ENCODE results near the gene WSCD2. TPM values are rescaled to one million over a fixed set of nuclear protein-coding genes. Genes with fewer than 3 reads are reported as not detected.

Gene WSCD2
- total RNA-seq, 1 donor from 2014 or later, result 1.9 TPM

DNA sequence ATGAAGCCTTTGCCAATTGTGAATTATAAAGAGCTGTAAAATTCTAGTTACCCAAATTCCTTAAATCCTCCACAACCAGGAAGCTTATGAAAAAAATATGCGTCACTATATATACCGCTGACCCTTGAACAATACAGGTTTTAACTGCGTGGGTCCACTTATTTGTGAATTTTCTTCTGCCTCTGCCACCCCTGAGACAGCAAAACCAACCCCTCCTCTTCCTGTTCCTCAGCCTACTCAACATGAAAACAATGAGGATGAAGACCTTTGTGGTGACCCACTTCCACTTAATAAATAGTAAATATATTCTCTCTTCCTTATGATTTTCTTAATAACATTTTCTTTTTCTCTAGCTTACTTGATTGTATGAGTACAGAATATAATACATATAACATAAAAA, 167.9 kb downstream of the WSCD2 start:
- POLR2A ChIA-PET, result no interaction called here
- intact Hi-C loops (cut with micrococcal nuclease), result no loop called here
- H3K27ac Mint-ChIP-seq, result no peak overlapping the region
- ATAC-seq (ENCODE audit: low read depth), result no peak
- H3K4me1 Mint-ChIP-seq, result no peaks in the 10 kb centered on the region
- no peak for DNase-seq
- H3K9me3 Mint-ChIP-seq, result no peaks in the 10 kb centered on the region
- no peak overlapping the region for H3K4me3 Mint-ChIP-seq
- no peaks in the 10 kb centered on the region for H3K36me3 Mint-ChIP-seq (ENCODE audit: low read depth)
- TF ChIP-seq, protein P1, sequence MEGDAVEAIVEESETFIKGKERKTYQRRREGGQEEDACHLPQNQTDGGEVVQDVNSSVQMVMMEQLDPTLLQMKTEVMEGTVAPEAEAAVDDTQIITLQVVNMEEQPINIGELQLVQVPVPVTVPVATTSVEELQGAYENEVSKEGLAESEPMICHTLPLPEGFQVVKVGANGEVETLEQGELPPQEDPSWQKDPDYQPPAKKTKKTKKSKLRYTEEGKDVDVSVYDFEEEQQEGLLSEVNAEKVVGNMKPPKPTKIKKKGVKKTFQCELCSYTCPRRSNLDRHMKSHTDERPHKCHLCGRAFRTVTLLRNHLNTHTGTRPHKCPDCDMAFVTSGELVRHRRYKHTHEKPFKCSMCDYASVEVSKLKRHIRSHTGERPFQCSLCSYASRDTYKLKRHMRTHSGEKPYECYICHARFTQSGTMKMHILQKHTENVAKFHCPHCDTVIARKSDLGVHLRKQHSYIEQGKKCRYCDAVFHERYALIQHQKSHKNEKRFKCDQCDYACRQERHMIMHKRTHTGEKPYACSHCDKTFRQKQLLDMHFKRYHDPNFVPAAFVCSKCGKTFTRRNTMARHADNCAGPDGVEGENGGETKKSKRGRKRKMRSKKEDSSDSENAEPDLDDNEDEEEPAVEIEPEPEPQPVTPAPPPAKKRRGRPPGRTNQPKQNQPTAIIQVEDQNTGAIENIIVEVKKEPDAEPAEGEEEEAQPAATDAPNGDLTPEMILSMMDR (IDR thresholded peaks at IDR 0.05), result no peak
- CTCF ChIA-PET, result no interaction called here
- H3K27me3 Mint-ChIP-seq, result peaks cover 6% of the 10 kb centered on the region

DNA sequence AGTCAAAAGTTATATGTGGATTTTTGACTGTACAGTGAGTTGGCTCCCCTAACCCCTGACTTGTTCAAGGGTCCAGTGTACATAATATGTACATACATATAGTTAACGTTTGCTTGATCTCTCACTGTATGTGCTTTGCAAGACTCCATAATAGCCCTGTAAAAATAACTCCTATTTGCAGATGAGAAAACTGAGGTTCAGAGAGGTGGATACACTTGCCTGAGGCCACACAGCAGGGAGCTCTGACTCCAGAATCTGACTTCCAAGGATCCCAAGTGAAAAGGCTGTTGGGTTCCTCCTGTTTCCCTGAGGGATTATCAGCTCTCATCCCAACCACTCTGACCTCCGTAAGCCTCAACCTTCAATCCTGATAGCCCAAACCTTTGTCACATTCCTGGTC, 168.3 kb downstream of the WSCD2 start:
- Mint-ChIP-seq H3K27ac (no peak overlapping the region), H3K4me3 (no peak overlapping the region), H3K4me1 (no peaks in the 10 kb centered on the region), H3K36me3 (ENCODE audit: low read depth) (no peaks in the 10 kb centered on the region), H3K27me3 (peaks cover 6% of the 10 kb centered on the region), H3K9me3 (no peaks in the 10 kb centered on the region)
- DNase-seq, result no peak
- TF ChIP-seq, protein P1 (IDR thresholded peaks at IDR 0.05), result no peak
- no peak for ATAC-seq (ENCODE audit: low read depth)
- CTCF ChIA-PET, result no interaction called here
- intact Hi-C loops (cut with micrococcal nuclease), result no loop called here
- POLR2A ChIA-PET, result no interaction called here

DNA sequence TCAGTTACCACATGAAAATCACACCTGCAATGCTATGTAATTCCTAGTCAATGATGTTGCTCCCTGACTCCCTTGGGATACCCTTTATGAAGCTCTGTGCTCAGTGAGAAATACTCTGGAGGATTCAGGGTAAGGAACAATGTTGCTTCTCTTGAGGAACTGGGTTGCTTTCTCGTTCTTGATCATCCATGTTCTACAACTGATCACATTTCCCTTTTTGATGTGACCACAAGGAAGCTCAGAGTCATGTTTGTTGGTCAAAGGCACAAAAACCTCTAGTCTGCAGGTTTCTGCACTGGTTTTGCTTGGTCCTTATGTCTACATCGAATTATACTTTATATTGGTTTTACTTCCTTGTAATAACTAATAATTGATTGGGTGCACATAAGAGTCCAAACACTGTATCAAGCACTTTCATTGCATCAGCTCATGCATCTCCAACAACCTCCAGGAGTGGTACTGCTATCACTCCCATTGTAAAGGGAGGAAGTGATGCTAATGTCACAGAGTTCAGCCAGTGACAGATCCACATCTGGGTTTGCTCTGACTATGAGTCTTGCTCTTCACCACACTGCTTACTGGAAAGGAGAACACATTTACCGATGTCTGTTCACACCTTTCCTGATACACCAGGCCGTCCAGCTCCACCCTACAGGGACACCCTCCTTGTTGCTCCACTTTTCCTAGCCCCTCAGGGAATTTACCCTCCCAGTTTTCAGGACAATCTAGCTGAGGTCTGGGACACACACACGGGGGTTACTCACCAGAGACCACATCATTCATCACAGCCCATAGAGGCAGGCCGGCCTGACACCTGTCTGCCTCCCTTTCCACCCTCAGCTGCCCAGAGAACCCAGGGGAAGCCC, 169.0 kb downstream of the WSCD2 start:
- DNase-seq, result no peak
- H3K27ac Mint-ChIP-seq, result no peak overlapping the region
- peaks cover 6% of the 10 kb centered on the region for H3K27me3 Mint-ChIP-seq
- ChIA-PET POLR2A (no interaction called here), CTCF (no interaction called here)
- no peaks in the 10 kb centered on the region for H3K36me3 Mint-ChIP-seq (ENCODE audit: low read depth)
- no peak for ATAC-seq (ENCODE audit: low read depth)
- no peaks in the 10 kb centered on the region for H3K9me3 Mint-ChIP-seq
- TF ChIP-seq, protein P1 (IDR thresholded peaks at IDR 0.05), result no peak
- H3K4me3 Mint-ChIP-seq, result no peak overlapping the region
- intact Hi-C loops (cut with micrococcal nuclease), result no loop called here
- no peaks in the 10 kb centered on the region for H3K4me1 Mint-ChIP-seq

DNA sequence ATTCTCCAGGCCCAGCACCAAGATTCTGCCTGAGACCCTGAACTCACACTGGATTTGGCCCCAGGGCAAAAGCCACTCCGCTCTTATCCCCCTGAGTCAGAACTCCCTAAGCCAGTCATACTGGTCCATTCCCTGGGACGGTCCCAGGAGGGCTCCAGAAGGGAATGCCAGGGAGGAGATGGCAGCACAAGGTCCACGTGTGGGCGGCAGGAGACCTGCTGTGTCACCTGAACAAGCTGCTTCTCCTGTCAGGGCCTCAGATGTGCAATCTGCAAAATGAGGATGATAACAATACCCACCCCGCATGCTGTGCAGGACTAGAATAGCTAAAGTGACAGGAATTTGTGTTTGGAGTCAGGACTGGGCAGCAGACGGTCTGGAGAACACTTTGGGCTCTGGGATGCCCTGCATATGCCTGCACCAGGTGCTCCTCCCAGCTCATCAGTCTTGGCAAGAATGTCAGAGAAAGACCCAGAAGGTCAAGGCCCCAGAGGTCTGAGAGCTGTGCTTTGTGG, 169.7 kb downstream of the WSCD2 start:
- ATAC-seq (ENCODE audit: low read depth) (no peak), DNase-seq (no peak)
- H3K4me3 Mint-ChIP-seq, result no peak overlapping the region
- H3K27me3 Mint-ChIP-seq, result peaks cover 6% of the 10 kb centered on the region
- H3K4me1 Mint-ChIP-seq, result no peaks in the 10 kb centered on the region
- no peaks in the 10 kb centered on the region for H3K36me3 Mint-ChIP-seq (ENCODE audit: low read depth)
- TF ChIP-seq, protein P1 (IDR thresholded peaks at IDR 0.05), result no peak
- ChIA-PET CTCF (no interaction called here), POLR2A (no interaction called here)
- intact Hi-C loops (cut with micrococcal nuclease), result no loop called here
- no peaks in the 10 kb centered on the region for H3K9me3 Mint-ChIP-seq
- H3K27ac Mint-ChIP-seq, result no peak overlapping the region

DNA sequence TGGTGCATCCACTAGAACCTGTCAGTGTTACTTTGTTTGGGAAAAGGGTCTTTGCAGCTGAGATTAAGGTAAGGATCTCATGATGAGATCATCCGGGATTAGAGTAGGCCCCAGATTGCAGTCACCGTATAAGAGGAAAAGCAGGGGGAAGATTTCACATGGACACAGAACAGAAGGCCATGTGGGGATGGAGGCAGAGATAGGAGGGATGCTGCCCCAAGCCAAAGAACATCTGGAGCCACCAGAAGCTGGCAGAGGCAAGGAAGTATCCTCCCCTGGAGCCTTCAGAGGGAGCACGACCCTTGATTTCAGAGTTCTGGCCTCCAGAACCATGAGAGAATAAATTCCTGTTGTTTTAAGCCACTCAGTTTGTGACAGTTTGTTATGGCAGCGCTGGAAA, 170.4 kb downstream of the WSCD2 start:
- Mint-ChIP-seq H3K4me1 (no peaks in the 10 kb centered on the region), H3K27me3 (peaks cover 6% of the 10 kb centered on the region), H3K9me3 (no peaks in the 10 kb centered on the region), H3K27ac (no peak overlapping the region), H3K36me3 (ENCODE audit: low read depth) (no peaks in the 10 kb centered on the region), H3K4me3 (no peak overlapping the region)
- intact Hi-C loops (cut with micrococcal nuclease), result no loop called here
- TF ChIP-seq, protein P1 (IDR thresholded peaks at IDR 0.05), result no peak
- POLR2A ChIA-PET, result no interaction called here
- no peak for ATAC-seq (ENCODE audit: low read depth)
- CTCF ChIA-PET, result no interaction called here
- no peak for DNase-seq

Other genes with a start within 250 kb of the WSCD2 start
- 0.05 and 0.24 TPM in 2 replicates for gene CMKLR1, start 210.0 kb downstream of the WSCD2 start, total RNA-seq